PC-3 (cell line): ENCODE results near the gene CTTN.

Source experiments
- EZH2phosphoT487 ChIP-seq: fragments of 300-600 bp; sonication (generic); IDR thresholded peaks from 2 replicates; pipeline ENCODE4 v1.6.1; 2018; ENCODE audit warnings: mild to moderate bottlenecking, antibody characterized with exemption, low read length, borderline replicate concordance
- TF ChIP-seq, protein P1 (sequence below): fragments of 300-600 bp; sonication (generic); conservative IDR thresholded peaks from 2 replicates; pipeline ENCODE4 v1.5.1; 2017; ENCODE audit warnings: antibody characterized with exemption, low read depth, mild to moderate bottlenecking, low read length

DNA sequence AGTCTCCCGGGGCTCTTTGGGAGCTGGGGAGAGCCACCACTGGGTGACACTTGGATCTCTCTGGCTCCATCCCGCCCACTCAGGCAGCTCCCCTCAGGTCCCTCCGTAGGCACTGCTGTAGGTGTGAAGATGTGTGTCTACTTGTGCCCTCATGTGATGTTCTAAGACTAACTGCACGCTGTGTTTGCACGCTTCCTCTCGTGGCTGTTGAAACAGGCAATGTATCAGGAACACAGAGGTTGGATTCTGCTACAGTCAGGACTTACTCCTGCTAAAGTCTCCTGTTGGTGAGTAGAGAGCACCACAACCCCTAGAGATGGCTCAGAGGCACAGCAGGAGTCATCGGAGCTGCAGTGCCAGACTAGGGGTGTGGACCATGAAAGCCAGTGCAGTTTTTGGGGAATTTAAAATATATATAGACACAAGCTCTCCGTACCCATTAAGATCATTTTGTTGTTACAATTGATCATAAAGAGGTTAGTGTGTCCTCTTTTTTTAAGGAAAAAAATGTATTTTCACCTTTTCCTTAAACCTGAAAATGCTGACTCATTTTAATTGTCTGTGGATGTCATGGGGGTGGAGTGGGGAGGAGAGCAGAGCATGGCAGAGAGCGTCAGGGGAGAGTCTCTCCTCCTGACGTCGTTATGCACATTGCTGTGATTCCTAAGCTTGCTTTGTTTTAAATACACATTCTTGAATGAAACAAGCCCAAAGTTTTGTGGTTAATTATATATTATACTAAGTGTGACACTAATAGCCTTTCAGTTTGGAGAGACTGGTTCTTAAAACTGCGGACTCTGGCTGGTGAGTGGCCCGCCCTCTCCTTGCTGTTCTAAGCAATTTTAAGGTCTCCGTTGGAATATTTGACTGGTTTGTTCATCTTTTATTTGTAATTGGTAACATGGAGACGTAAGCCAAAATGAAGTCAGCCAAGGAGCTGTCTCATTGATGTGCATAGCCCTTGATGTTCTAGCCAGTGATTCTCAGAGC, 16.2 kb upstream of the CTTN start:
- TF ChIP-seq, protein P1, sequence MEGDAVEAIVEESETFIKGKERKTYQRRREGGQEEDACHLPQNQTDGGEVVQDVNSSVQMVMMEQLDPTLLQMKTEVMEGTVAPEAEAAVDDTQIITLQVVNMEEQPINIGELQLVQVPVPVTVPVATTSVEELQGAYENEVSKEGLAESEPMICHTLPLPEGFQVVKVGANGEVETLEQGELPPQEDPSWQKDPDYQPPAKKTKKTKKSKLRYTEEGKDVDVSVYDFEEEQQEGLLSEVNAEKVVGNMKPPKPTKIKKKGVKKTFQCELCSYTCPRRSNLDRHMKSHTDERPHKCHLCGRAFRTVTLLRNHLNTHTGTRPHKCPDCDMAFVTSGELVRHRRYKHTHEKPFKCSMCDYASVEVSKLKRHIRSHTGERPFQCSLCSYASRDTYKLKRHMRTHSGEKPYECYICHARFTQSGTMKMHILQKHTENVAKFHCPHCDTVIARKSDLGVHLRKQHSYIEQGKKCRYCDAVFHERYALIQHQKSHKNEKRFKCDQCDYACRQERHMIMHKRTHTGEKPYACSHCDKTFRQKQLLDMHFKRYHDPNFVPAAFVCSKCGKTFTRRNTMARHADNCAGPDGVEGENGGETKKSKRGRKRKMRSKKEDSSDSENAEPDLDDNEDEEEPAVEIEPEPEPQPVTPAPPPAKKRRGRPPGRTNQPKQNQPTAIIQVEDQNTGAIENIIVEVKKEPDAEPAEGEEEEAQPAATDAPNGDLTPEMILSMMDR = no peak
- no peak for TF ChIP-seq EZH2phosphoT487
